Right atrium auricular region (tissue), 2 donors: ENCODE data around the gene GBP5. TPM values are rescaled to one million over a fixed set of nuclear protein-coding genes. Genes with fewer than 3 reads are reported as not detected.
"Not testable (repeated sequence)": the region's sequence is repeated elsewhere in the genome, so short reads cannot be mapped to it uniquely, and the experiment has no call there.

ENCODE experiments used
- DNase-seq: peaks from one replicate; pipeline ENCODE4 v3.0.0-alpha.2; 2019; ENCODE audit warnings: low spot score
- H3K27ac ChIP-seq, 2 donors: fragments of 200-600 bp; sonication (generic); 1 replicate in 1 of 2; 2 replicates in 1 of 2; pipeline ENCODE4 v1.5.1; 2016 to 2019
- H3K27me3 ChIP-seq, 2 donors: fragments of 200-600 bp; sonication (generic); one replicate each; pipeline versions ENCODE4 v1.5.1 to v1.6.0; 2017 to 2019
- H3K36me3 ChIP-seq: fragments of 200-600 bp; sonication (generic); one replicate; pipeline ENCODE4 v1.5.1; 2016
- H3K4me1 ChIP-seq, 2 donors: fragments of 200-600 bp; sonication (generic); one replicate each; pipeline versions ENCODE4 v1.5.1 to v1.6.0; 2017 to 2019
- H3K4me3 ChIP-seq, 2 donors: fragments of 200-600 bp; sonication (generic); 1 replicate in 1 of 2; 2 replicates in 1 of 2; pipeline ENCODE4 v1.5.1; 2017 to 2019; ENCODE audit warnings: mild to moderate bottlenecking in 1 of 2, moderate library complexity in 1 of 2
- H3K9me3 ChIP-seq, 2 donors: fragments of 200-600 bp; sonication (generic); one replicate each; pipeline ENCODE4 v1.5.1; 2019
- total RNA-seq, 2 donors: library from RNA; depleted of rRNA; stranded (reverse); fragments of >200 nt; gene quantifications; one replicate each; pipeline ENCODE4 v1.1.0, GENCODE V29; 2016
- TF ChIP-seq, protein P1 (sequence below), 2 donors: fragments of 200-600 bp; sonication (generic); IDR thresholded peaks; one replicate each; pipeline ENCODE4 v1.5.1; 2019; ENCODE audit warnings: antibody characterized with exemption in 2 of 2

The GBP5 gene
- total RNA-seq, 2 donors from 2014 or later: 0.37 to 1.0 TPM

DNA sequence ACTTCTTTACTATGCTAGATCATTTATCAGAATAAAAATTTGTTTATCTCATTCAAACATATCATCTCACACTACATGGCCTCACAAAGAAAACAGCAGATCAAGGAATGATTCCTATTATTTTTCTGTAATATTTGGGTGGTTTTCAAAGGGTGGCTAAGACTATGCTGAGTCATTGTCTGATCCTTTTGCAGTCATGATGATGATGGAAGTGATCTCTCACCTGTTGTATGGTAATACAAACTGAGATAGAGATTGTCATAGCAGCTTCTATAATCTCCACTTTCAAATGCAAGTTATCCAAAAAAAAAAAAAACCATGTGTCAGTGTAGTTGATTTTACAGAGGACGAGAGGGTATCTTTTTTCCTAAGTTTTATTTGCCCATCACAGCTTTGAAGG lies 37.2 kb upstream of the GBP5 start:
- Histone ChIP-seq H3K27ac (peak overlapping the region in 1 of 2 donors; percentile 55), H3K4me1 (peaks cover 0 to 22% of the 10 kb centered on the region in 2 donors), H3K4me3 (no peak overlapping the region), H3K27me3 (no peaks in the 10 kb centered on the region), H3K9me3 (peaks cover 0 to 5% of the 10 kb centered on the region in 2 donors), H3K36me3 (no peaks in the 10 kb centered on the region)
- TF ChIP-seq, protein P1, sequence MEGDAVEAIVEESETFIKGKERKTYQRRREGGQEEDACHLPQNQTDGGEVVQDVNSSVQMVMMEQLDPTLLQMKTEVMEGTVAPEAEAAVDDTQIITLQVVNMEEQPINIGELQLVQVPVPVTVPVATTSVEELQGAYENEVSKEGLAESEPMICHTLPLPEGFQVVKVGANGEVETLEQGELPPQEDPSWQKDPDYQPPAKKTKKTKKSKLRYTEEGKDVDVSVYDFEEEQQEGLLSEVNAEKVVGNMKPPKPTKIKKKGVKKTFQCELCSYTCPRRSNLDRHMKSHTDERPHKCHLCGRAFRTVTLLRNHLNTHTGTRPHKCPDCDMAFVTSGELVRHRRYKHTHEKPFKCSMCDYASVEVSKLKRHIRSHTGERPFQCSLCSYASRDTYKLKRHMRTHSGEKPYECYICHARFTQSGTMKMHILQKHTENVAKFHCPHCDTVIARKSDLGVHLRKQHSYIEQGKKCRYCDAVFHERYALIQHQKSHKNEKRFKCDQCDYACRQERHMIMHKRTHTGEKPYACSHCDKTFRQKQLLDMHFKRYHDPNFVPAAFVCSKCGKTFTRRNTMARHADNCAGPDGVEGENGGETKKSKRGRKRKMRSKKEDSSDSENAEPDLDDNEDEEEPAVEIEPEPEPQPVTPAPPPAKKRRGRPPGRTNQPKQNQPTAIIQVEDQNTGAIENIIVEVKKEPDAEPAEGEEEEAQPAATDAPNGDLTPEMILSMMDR (IDR thresholded peaks at IDR 0.05): no peak
- no peak for DNase-seq

DNA sequence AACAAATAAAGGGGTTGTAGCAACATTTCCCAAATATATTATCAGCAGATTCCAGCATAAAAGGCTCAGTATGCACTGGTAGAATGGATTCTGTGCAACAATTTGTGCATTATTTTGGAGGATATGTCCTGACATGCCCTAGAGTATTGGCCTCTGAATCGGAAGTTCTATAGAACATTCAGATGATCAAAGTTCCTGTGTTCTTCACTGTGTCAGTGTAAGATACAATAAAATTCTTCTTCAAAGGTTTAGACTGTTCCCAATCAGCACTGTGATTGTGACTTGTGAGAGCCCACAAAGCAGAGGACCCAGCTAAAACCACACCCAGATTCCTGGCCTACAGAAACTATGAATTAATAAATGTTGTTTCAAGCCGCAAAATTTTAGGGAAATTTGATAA lies 33.6 kb upstream of the GBP5 start:
- peaks cover 0 to 5% of the 10 kb centered on the region in 2 donors for H3K9me3 ChIP-seq
- H3K27me3 ChIP-seq: no peaks in the 10 kb centered on the region
- H3K36me3 ChIP-seq: no peaks in the 10 kb centered on the region
- DNase-seq: no peak
- H3K27ac ChIP-seq: no peak overlapping the region
- peaks cover 0 to 14% of the 10 kb centered on the region in 2 donors for H3K4me1 ChIP-seq
- TF ChIP-seq, protein P1 (IDR thresholded peaks at IDR 0.05): no peak
- no peak overlapping the region for H3K4me3 ChIP-seq

DNA sequence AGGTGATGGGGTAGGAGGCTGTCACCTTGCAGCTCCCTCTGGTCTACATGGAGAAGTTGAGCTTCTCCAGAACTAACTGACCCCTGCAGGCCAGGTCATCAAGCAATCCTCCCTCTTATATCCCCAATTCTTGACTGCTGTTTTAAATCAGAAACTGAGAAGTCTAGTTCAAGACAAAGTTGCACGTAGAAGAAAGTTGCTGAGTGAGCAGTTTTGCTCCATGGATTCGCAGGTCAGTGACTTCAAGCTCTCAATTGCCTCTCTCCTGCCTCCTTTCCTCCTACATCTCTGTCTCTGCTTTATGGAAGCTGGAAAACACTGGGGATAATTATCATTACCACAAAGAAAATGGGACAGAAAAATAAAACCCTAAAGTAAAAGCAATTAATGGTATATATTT lies 32.8 kb upstream of the GBP5 start:
- TF ChIP-seq, protein P1 (IDR thresholded peaks at IDR 0.05): no peak
- H3K27me3 ChIP-seq: no peaks in the 10 kb centered on the region
- no peak overlapping the region for H3K4me3 ChIP-seq
- no peak for DNase-seq
- H3K27ac ChIP-seq: no peak overlapping the region
- peaks cover 0 to 7% of the 10 kb centered on the region in 2 donors for H3K4me1 ChIP-seq
- H3K36me3 ChIP-seq: no peaks in the 10 kb centered on the region
- H3K9me3 ChIP-seq: peaks cover 0 to 5% of the 10 kb centered on the region in 2 donors

DNA sequence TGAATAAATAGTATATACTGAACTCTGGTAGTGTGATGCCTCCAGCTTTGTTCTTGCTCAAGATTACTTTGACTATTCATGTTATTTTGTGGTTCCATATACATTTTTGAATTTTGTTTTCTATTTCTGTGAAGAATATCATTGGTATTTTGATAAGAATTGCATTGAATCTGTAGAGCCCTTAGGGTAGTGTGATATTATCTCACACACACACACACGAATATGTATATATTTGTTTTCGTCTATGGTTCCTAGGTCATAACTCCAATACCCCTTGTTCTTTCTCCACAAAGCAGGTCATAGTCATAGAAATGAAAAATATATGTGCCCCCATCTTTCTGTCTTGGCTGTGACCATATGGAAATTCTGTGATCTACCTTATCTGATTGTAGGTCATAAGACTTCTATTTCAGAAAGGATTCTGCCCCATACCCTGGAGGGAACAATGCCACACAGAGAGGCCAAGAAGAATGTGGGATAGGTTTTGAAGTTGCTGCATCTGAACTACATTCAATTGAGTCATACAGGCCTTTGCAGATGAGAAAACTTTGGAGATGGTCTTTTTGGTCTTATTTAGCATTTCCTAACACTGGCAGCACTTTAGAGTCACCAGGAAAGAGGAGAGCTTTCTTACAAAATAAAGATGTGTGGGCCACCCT lies 32.0 kb upstream of the GBP5 start:
- Histone ChIP-seq H3K27me3 (no peaks in the 10 kb centered on the region), H3K4me3 (no peak overlapping the region), H3K4me1 (peaks cover 0 to under 1% of the 10 kb centered on the region in 2 donors), H3K36me3 (no peaks in the 10 kb centered on the region), H3K27ac (no peak overlapping the region), H3K9me3 (peaks cover 0 to 5% of the 10 kb centered on the region in 2 donors)
- DNase-seq: no peak
- TF ChIP-seq, protein P1 (IDR thresholded peaks at IDR 0.05): no peak

DNA sequence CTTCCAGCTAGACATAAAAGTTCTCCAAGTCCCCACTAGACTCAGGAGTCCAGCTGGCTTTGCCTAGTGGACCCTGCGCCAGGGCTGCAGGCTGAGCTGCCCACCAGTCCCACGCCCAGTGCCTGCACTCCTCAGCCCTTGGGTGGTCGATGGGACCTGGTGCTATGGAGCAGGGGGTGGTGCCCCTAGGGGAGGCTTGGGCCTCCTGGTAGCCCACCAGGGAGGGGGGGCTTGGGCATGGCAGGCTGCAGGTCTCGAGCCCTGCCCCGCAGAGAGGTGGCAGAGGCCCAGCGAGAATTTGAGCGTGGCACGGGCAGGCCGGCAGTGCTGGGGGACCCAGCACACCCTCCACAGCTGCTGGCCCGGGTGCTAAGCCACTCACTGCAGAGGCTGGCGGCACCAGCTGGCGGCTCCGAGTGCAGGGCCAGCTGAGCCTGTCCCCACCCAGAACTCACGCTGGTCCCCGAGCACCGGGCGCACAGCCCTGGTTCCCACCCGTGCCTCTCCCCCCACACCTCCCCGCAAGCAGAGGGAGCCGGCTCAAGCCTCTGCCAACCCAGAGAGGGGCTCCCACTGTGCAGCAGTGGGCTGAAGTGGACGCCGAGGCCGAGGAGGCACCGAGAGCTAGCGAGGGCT lies 30.2 kb upstream of the GBP5 start:
- no peak for DNase-seq
- no peaks in the 10 kb centered on the region for H3K36me3 ChIP-seq
- TF ChIP-seq, protein P1 (IDR thresholded peaks at IDR 0.05): no peak

DNA sequence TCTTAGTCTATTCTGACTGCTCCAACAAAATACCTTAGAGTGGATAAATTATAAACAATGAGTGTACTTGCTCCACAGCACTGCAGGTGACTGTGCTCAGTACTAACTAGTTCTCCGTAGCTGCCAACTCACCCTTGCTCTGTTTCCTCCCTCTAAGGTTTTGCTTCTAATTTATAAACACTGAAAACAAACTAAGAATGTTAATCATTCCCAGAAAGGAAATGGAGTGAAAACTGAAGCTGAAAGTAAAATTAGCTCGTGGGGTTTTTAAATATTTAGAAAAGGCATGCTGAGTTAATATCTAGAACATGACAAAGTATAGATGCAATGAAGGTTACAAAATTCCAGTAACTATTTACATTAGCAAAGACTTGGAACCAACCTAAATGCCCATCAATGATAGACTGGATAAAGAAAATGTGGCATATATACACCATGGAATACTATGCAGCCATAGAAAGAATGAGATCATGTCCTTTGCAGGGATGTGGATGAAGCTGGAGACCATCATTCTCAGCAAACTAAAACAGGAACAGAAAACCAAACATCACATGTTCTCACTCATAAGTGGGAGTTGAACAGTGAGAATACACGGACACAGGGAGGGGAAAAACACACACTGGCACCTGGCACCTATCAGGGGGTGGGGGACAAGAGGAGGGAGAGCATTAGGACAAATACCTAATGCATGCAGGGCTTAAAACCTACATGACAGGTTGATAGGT lies 27.2 kb upstream of the GBP5 start:
- not testable (repeated sequence) for H3K36me3 ChIP-seq, DNase-seq, H3K27me3 ChIP-seq, H3K27ac ChIP-seq, H3K9me3 ChIP-seq, H3K4me1 ChIP-seq, H3K4me3 ChIP-seq

More for the DNA sequence above, 30.2 kb upstream of the GBP5 start:
- Histone ChIP-seq H3K4me3 (no peak overlapping the region), H3K9me3 (no peaks in the 10 kb centered on the region), H3K27ac (no peak overlapping the region), H3K27me3 (no peaks in the 10 kb centered on the region), H3K4me1 (no peaks in the 10 kb centered on the region)
